Measurements from ENCODE around the gene ASB15. TPM values are rescaled to one million over a fixed set of nuclear protein-coding genes. Genes with fewer than 3 reads are reported as not detected.

ASB15 gene
- total and polyA plus RNA-seq, 2 of the 4 experiments (the other 2 are of a cell fraction): not detected

GRCh38 chr7:123673752-123674398, 72.3 kb downstream of the ASB15 start:
- H3K56ac ChIP-seq (ENCODE audit: extremely low read depth, insufficient read depth, low read length): no peak overlapping the region
- WGBS, 2 experiments (ENCODE audit: extremely low coverage in 2 of 2, insufficient read length in 1 of 2): no CpG with 5 or more reads among the region's 3 CpGs
- no peak overlapping the region for H4K91ac ChIP-seq (ENCODE audit: insufficient read depth, low read depth, low read length)
- H2BK15ac ChIP-seq (ENCODE audit: low read depth, low read length): no peak overlapping the region
- H3K79me1 ChIP-seq (ENCODE audit: low read depth in 1 of 2, low read length in 2 of 2): no peaks in the 10 kb centered on the region
- H3K27ac ChIP-seq (ENCODE audit: insufficient read depth, low read length): no peak overlapping the region
- ATAC-seq (ENCODE audit: low read depth): peak; percentile 47; the same call in 1 of the 2 replicates
- no peak overlapping the region for H3K23ac ChIP-seq (ENCODE audit: low read depth, low read length)
- no peak overlapping the region for H3K9ac ChIP-seq (ENCODE audit: low read depth, low read length)
- intact Hi-C loops (cut with micrococcal nuclease): no loop called here
- H2AFZ ChIP-seq (replicated peaks; ENCODE audit: low read length, poor library complexity): no peak overlapping the region
- no peak overlapping the region for H3K18ac ChIP-seq (ENCODE audit: low read depth, low read length)
- POLR2A ChIA-PET (ENCODE audit: unreplicated experiment): no interaction called here
- H4K5ac ChIP-seq (ENCODE audit: low read depth, low read length): no peak overlapping the region
- H2BK120ac ChIP-seq (ENCODE audit: low read depth, low read length): no peak overlapping the region
- H3K9me1 ChIP-seq (ENCODE audit: insufficient read depth, low read length): no peaks in the 10 kb centered on the region
- H4K8ac ChIP-seq (ENCODE audit: low read depth in 2 of 2, low read length in 2 of 2): no peak overlapping the region
- H3K4me3 ChIP-seq (ENCODE audit: insufficient read depth, low read depth, low read length): no peak overlapping the region
- dilution Hi-C loops (cut with HindIII; ENCODE audit: low sequenced_read_pairs, unreplicated experiment): no loop called here
- no peak overlapping the region for H2AK5ac ChIP-seq (ENCODE audit: low read depth, low read length)
- no peaks in the 10 kb centered on the region for H3K36me3 ChIP-seq (ENCODE audit: control insufficient read depth, insufficient read depth, low read length)
- no peaks in the 10 kb centered on the region for H4K20me1 ChIP-seq (ENCODE audit: insufficient read depth, low read length)
- no peak overlapping the region for H3K4ac ChIP-seq (ENCODE audit: low read depth, low read length)
- CTCF ChIA-PET: interaction anchor here (0.6 kb wide), 1 partner anchor 18 kb away, joined by 3 read pairs; the partner anchor contains the start of gene LMOD2
- H3K4me2 ChIP-seq (ENCODE audit: low read depth, low read length): no peak overlapping the region
- H3K4me1 ChIP-seq (ENCODE audit: control insufficient read depth, insufficient read depth, low read length): peaks cover 4% of the 10 kb centered on the region; the same call in 1 of the 2 replicates
- H2BK20ac ChIP-seq (ENCODE audit: low read depth, low read length): no peak overlapping the region
- no peaks in the 10 kb centered on the region for H3K9me3 ChIP-seq (ENCODE audit: control insufficient read depth, insufficient read depth, low read length)
- in situ Hi-C loops (cut with MboI; ENCODE audit: low sequenced_read_pairs): no loop called here
- no peak overlapping the region for H2BK5ac ChIP-seq (ENCODE audit: low read depth, low read length, poor library complexity, severe bottlenecking)
- no TSS peak for BruUV-seq (replicated peaks)
- H3K14ac ChIP-seq (replicated peaks; ENCODE audit: low read depth, low read length): no peak overlapping the region
- no peaks in the 10 kb centered on the region for H3K27me3 ChIP-seq (ENCODE audit: control insufficient read depth, insufficient read depth, low read length)
- no peak overlapping the region for H2AK9ac ChIP-seq (replicated peaks; ENCODE audit: low read depth, low read length, poor library complexity)
- TF ChIP-seq USF2 (IDR thresholded peaks at IDR 0.05; ENCODE audit: low read depth, low read length) (no peak), MAFK (IDR thresholded peaks at IDR 0.05; ENCODE audit: low read depth, low read length) (no peak), BHLHE40 (IDR thresholded peaks at IDR 0.05; ENCODE audit: low read depth, low read length) (no peak), SMC3 (IDR thresholded peaks at IDR 0.05; ENCODE audit: low read depth, low read length) (no peak), RFX5 (IDR thresholded peaks at IDR 0.05; ENCODE audit: low read depth, low read length) (no peak)
- DNase-seq: no peak

All from IMR-90 (cell line).